Amniotic stem cell (primary cell): ENCODE results near the gene BMP10.
"Not testable (repeated sequence)": the region's sequence is repeated elsewhere in the genome, so short reads cannot be mapped to it uniquely, and the experiment has no call there.

Experiments used
- DNase-seq: peaks from one replicate; lab custom pipeline; 2025; lab: John Stamatoyannopoulos, UW

BMP10 gene

DNA sequence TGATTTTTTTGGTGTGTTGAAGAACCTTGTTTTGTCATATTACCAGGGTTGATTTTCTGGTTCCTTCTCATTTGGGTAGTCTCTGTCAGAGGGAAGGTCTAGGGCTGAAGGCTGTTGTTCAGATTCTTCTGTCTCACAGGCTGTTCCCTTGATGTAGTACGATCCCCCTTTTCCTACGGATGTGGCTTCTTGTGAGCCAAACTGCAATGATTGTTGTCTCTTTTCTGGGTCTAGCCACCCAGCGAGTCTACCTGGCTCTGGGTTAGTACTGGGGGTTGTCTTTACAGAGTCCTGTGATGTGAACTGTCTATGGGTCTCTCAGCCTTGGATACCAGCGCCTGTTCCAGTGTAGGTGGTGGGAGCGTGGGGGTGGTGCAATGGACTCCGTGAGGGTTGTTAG, 24.8 kb upstream of the BMP10 start:
- DNase-seq = not testable (repeated sequence)

DNA sequence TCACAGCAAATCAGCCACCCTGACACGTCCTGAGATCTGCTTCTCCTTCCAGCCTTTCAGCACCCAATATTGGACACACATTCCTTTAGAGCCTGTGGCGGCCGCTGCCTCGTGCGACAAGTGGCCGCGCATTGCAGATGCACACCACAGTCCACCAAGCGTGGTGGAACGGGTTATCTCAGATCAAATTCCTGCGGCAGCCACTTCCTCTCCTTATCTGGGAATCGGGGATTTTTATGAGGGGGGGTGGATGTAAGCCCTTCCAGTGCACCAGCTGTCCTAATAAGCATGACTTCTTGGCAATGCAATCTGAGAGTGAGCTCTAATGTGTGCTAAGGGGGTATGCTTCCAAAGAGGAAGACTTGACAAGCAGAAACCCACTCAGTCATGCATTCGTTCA, 18.3 kb upstream of the BMP10 start:
- DNase-seq = no peak

DNA sequence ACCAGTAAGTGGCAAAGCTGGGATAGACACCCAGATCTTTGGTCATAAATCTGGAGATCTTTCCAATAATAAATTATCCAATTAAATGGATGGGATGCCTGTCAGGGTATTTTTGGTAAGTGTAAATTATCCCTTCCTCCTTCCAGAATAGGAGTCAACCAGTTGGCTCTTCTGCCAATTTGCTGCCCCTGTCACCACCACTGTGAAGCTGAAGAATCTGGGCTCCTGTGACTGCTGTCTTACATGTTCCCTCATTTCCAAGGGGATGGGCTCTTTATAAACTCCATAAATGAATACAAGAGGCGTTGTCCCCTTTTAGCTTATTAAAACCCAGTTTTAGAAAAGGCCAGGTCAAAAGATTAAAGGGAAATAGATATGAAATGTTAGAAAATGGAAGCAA, 17.8 kb upstream of the BMP10 start:
- DNase-seq = no peak

DNA sequence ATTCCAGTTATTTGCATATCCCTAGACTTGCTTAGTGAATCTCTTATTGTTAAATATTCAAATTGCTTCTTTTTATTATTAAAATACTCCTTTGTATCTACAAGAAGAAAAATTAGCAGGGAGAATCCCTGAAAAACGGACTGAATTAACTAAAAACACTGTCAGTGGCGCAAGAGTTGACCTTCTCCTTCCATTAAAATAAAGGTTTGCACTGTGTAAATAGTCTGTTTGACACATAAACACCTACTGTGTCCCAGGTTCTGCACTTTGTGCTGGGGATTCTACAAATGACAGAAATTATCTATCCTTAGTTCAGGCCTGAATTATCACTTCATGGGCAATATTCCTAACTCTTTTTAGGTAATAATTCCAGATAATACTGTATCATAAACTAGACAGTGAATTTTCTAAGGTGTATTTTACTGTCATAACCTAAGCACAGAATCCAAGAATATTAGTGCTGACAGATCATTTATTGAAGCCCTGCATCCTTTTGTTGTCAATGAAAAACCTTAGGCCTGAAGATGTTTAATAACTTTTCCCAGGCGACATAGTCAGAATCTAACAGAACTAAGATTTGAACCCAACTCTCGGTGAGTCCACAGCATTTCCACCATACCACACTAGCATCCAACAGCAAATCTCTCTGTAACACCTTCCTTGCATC, 17.0 kb upstream of the BMP10 start:
- no peak for DNase-seq

DNA sequence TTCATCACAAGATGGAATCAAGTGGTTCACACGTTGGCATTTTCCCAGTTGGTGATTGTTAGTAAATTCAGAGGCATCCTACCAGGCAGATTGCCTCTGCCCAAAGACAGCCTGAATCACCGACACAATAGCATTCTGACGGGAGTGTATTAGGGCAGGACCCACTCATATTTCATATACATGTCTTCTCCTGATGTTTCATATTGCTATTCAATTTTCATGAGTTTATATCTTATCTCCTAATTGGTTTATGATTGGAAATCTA, 14.5 kb upstream of the BMP10 start:
- DNase-seq = no peak

DNA sequence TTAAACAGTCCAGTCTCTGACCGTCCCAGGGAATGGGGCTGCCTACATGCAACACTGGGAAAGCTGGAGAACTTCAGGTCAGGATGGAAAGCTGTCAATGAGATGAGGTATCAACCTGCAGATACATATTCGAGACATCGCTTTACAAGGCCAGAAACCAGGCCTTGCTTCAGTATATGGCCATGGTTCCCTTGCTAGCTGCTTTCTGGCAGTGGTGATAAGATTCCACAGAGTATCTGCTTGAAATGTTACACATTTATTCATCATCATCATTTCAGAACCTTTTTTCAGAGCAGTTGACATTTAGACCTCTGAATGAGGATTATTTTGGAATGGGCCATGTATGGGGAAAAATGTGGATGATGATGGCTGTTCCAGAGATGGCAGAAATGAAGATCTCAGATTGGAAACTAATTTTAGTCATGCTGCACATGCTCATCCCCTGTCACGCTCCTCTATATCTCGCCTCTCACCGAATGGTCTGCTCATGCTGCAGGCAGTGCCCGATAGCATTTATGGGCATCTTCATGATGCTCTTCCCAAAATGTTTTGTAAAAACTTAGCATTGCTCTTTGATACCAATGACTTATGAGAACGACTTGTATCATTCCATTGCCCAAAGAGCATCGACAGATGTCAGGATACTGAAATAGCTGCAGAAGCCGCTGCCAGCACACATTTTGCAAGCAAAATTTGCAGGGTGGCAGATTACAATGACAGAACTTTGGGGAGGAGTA, 14.0 kb upstream of the BMP10 start:
- DNase-seq = no peak

DNA sequence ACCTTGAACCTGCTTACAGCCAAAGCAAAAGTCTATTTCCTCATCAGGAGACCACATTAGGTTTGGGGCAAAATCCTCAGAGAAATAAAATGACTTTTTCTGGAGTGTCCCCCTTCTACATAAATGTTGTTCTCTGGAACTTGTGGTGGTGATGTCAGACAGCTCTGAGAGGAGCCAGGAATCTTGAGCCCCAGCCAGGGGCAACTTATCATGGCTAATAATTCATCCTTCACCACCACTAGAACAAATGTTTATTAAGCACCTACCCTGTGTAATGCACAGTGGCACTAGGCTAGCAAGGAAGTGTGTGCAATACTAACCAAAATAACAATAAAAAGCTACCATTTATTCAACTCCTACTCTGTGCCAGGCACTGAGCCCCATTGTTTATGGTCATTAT, 9.0 kb upstream of the BMP10 start:
- no peak for DNase-seq

DNA sequence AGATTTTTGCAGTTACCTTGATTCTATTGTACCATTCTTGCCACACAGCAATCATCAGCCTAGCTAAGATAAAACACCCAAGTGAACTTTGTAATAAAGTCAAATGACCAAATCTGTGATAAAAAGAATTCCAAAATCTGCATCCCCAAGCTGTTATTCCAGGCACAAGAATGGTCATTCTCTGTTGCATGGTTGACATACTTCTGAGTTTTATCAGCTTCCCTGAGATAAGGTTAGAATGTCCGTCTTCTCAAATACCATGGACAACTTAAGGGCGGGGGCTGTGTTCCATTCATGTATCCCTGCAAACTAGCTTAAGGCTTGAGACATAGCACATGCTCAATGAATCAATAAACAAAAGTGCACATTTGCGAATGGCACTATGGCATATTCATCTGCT, 8.1 kb upstream of the BMP10 start:
- no peak for DNase-seq

DNA sequence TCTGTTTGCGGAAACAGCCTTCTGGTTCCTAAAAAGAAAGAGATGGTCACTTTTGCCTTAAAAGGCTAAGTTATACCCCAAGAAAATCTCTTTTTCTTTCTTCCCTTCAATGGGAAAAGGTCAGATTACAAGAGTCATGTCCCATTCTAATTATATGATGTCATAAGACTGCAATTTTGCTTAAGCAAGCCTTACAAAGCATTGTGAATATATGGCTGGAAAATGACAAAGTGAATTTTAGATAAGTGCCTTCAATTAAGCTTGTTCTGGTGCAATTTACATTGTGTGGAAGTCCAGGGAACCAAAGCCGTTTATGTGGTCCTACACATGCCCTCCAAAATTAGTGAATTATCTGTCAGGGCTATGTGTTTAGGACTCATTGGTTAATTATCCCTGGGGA, 7.6 kb upstream of the BMP10 start:
- no peak for DNase-seq

DNA sequence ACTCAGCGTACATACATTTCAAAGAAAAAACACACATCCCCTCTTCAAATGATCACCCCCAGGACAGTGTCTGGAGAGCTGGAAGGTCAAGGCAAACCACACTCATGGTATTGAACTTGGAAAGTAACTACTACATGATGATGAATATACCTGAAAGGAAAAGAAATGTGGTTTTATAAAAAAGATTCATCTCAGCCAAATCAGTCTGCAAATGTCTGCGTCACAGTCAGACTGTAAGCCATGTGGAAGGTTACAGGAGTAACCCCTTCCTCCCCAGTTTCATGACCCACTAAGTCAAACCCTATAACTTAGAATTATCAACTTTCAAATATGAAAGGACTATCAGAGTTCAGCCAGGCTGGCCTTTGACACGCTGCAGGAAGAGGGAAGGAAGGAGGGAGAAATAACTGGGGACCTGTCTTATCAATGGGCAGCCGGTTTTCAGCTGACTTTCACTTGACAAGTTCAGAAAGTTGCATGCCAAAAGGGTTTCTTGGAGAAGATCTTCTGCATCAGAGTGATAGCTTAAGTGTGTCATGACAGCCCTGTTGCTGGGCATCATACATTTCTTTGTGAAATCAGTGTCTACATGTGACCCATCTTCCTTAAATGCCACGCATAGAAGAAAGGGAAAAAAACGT, 7.0 kb upstream of the BMP10 start:
- no peak for DNase-seq

DNA sequence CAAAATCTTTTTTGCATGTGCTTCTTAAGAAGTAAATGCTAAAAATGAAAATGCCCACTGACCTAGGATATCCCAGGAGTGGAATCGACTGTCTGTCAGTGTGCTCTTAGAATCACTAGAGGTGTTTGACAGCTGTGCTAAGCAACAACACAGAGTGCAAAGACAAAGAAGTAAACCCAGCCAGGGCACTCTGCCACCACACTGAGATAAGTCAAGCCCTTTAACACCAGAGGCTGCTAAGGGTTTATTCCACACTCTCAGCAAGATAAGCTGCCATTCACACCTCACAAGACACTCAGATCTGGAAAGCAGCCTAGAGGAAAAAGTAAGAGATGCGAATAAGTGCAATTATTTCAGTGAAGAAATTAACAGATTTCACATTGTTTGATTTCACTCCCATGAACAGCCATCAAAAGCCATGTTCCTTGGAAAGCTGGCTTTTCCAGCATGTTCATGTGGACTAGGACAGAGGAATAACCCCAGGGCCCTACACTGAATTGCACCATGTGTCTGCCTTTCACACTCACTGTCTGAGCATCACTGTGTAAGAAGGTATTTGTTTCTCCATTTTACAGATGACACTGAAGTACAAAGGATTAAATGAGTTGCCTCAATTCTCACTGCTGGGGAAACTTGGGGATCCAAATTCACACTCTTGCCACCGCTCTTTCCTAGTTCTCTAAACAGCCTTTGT, 6.0 kb upstream of the BMP10 start:
- no peak for DNase-seq

DNA sequence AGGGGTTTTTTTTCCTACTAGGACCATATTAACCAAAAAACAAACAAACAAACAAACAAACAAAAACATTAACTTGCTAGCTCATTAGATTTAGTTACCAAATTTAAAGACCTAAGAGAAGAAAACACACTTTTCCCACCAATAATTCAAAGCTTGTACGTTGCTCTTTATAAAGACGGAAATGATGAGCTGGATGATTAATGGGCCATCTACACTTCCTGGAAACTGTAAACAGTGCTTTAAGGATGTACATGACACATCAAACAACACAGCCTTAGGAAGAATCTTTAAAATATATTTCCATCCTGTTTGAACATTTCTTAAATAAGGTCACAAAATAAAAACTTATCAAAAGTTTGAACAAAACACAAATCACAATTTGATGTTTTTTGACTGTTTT, 982 bp downstream of the BMP10 start:
- DNase-seq = no peak

DNA sequence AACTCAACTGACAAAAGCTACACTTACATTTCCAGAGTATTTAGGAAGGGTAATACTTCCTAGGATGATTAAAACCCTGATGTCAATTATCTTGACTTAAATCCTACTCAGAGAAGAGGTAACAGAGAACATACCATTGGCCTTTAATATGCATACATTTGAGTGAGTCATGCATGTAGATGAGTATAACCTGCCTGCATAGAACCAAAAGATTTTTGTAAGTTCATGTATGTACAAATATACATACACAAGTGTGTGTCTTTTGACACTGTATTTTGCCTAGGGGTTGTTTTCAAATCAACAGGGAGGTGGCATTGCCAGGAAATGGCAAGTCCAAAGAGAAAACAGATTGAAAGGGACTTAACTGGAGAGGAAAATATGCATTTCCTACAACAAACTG, 6.1 kb downstream of the BMP10 start:
- no peak for DNase-seq

DNA sequence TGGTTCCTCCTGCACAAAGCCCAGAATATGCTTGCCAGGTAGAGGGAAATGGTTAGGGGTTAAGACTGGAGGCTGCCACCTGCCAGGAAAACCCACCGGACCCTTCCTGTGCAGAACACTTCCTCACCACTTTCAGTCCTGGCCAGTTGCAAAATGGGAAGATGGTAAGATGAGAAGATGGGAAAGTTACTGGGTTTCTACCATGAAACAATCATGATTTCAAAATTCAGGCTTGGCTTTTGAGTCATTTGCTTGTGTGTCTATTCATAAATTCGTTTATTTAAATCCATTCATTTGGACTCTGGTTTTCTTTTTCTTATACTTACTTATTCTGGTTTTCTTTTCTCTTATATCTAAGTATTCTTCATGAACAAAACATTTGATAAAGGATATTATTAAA, 7.2 kb downstream of the BMP10 start:
- no peak for DNase-seq

DNA sequence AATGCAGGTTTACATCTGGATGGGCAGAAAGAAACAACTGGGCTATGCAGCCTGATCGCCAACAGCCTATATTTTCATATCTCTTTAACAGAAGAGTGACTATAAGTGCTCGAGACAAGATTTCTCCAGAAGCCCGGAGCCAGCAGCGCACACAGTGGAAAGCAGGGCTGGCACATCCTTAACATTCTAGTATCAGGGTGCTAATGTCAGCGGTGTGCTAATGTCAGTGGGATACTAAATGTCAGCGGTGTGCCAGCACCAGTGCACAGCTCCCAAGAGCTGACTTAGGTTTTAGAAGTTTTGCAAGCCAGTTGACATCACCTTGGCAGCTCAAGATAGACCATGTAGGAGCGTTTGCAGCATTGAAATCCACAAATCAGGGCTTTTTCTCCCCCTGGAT, 8.3 kb downstream of the BMP10 start:
- DNase-seq = no peak

DNA sequence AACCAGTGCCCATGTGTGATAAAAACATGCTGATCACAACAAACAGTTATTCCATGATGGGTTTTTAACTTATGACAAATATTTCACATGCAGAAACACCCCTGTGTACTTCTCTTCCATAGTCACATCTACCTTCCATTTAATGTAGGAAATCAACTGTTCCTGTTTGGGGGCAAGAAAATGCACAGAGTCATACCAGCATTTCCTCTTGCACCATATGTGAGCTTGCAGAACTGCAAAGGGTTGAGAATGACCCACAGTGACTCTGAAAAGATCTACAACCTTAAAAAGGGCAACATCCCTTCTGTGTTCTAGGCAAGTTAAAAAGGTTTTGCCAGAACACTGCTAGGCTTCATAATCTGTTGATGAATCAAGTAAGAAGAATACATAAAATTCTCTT, 9.9 kb downstream of the BMP10 start:
- DNase-seq = no peak

DNA sequence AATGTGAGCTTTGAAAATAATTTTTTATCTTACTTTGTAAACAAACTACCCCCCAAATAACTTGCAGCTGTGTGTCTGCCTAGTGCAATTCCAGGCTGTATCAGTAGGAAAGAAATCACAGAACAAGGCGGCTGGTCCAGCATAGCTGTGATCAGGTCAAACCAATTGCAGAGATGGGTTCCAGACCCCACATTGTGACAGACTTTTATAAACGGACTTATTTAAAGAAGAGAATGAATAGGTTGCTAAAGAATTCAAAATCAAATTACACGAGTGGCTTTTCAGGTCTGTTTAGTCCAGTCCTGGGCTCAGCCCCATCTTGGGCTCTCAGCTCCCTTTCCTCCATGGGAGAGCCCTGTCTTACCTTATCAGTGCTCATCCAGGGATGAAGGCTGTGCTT, 11.1 kb downstream of the BMP10 start:
- no peak for DNase-seq

DNA sequence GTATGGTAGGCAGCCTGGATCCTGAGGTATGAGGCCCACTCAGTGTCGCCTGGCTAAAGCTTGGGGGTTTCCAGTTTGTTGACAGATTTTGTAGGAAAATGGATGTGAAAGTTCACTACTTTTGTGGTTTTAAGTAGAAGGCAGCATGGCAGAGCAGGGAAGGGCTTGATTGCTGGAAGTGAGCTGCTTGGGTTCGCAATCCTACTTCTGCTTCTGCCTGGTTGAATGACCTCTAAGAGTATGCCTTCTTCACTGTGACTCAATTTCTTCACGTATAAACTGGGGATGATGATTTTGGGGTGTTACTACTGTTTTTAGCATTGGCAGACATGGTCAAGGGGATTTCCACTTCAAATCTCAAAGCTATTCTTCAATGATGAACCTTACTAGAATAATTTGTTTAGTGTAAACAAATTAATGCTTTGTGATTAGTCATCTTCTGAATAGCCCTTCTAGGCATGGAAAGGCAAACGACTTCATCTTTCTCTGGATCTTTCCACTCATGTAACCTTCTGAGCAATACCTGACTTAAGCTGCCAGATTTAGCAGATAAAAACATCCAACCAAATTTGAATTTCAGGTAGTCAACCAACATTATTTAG, 13.2 kb downstream of the BMP10 start:
- DNase-seq = no peak

DNA sequence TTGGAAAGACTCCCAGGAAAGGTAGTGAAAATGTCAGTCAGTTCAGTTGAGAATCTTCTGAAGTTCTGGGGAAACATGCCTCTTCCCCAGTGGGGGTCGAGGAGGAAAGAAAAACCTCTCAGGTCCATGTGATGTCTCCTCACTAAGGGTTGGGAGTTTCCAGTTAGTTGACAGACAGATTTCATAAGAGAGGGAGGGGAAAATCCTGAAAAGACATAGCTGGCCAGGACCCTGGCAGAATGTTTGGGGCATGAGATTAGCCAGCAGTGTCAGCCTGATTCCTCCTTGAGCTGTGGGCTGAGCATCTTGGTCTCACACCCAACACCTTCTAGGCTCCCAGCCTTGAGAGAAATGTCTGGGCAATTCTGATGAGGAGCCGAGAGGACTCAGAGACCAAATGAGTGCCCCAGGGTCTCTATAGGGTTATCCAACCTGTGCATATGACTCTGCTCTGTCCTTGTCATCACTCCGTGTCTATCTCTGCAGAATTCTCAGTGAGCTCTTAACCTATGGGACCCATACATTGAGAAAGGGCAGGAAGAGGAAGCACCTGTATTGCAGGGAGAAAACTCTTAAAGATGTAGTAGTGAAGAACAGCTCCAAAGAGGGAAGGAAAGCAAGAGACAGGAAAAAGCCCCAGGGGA, 13.9 kb downstream of the BMP10 start:
- no peak for DNase-seq

DNA sequence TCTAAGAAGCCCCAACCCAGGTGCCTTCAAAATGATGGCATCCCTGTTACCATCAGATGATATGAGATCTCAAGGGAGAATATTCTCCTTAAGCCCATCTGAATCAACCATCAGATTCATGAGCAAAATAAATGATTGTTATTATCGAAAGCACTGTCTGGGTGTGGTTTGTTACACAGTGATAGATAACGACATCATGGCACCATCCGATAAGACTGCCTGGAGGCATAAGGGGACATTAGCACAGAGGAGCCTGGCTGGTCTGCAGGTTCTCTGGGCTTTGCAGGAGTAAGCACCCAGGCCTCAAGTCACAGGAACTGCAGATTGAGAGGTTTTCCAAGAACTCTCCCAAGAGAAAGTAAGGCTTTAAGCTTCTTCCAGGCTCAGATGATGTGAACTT, 15.6 kb downstream of the BMP10 start:
- DNase-seq = no peak

DNA sequence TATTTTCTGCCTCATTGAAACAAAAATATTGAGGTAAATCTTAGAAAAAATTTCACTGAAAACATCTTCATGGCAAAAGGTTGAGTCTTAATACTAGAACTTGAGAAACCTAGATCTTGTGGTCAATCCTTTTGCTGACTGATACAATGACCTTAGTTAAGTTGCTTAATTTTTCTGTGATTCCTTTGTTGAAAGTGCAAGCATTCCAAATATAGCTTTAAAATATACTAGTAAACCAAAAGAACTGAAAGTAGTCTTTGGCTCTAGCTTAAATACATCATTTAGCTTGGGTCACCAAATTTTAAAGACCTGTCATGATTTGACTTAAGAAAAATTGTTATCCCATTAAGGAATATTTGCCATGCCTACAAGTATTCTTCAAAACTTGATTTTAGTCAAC, 16.7 kb downstream of the BMP10 start:
- no peak for DNase-seq

DNA sequence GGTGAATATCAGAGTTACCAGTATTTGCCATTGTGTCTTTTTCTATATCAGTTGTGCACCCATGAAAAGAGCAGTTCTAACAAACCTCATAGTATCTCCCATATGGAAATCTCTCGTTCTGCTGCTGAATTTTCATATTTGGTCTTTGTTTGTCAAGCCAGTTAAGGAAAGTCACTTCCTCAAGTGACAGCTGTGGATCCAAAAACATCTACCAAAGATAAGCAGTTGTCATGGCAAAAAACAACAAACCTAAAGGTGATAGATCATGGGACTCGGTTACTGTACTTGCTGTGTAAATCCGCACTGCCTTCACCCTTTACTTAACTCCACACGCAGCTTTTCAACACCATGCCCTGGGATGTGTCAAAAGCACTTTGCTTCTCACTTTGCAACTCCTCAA, 17.3 kb downstream of the BMP10 start:
- DNase-seq = no peak
